DLD1 (cell line): ENCODE measurements around the gene PHOX2A.
"Not testable (repeated sequence)": the region's sequence is repeated elsewhere in the genome, so short reads cannot be mapped to it uniquely, and the experiment has no call there.

ENCODE experiments used
- in situ Hi-C: cut with HindIII; loops from 2 replicates; pipeline ENCODE4 v1.10.0; 2017; ENCODE audit warnings: low sequenced_read_pairs

The PHOX2A gene

DNA sequence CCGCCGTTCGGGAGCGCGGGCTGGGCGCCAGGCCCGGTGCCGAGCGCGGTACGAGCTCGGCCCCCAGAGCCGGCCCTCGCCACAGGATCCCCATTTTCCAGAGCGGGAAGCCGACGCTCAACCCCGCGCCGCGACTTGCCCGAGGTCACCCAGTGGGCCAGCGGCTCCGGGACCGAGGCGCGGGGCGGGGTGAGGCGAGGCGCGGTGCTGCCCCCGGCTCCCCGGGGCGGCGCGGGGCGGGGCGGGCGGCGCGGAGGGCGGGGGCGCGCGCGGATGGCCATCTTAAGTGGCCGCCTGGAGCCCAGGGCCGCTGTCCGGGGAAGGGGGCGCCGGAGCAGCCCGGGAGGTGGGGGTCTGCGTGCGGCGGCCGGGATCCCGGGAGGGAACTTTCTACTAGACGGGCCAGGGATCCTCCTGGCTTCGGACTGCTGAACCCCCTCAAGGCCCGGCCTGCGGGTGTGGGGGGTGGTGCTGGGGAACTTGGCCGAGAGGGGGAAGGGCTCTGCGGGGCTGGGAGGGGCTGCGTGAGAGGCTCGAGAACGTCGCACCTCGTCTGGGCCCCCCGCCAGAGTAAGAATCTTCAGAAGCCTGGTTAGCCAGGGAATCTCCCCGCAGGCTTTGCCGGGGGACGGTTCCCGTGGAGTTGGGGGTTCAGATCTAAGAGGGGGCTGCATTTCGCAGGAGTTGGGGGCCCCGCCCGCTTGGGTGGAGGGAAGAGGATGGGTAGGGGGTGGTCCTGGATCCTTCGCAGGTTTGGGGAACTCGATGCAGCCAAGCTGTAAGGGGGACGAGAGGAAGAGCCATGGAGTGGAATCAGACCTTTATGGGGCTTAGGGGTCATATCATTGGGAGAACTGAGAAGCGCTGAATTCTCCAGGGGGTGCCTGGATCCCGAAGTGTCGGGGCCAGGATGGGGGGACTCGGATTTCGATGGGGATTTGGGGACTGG is 20.1 kb downstream of the PHOX2A start:
- in situ Hi-C loops = no loop called here

DNA sequence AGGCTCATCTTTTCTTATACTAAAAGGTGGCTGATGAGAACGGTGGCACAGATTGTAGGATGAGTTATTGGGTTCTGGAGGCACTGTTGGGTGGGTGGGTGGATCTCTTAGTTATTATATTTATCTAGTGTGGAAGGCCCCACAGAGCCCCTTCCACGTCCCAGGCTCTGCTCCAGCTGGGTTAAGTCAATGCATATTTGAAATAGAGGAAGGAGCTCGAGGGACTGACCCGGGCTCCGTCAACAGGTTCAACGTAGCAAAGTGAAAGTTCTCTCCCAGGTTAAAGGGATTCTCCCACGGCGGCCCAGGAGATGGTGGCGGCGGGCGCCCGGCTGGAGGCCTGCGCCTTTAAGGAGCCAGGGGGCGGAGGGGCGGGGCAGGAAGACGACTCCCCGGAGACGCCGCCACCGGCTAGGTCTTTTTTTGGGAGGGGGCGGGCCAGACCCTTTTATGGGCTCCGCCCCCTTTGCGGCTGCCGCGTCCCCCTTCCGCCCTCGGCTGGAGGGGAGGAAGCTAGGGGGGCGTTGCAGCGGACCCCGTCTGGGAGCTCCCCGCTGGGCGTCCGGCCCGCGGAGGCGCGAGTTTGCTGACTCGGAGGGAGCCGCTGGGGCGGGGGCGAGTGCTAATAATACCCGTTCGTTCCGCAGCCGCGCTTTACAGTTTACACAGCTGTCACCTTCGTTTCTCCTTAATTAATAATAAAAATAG is 20.9 kb downstream of the PHOX2A start:
- in situ Hi-C loops = no loop called here

DNA sequence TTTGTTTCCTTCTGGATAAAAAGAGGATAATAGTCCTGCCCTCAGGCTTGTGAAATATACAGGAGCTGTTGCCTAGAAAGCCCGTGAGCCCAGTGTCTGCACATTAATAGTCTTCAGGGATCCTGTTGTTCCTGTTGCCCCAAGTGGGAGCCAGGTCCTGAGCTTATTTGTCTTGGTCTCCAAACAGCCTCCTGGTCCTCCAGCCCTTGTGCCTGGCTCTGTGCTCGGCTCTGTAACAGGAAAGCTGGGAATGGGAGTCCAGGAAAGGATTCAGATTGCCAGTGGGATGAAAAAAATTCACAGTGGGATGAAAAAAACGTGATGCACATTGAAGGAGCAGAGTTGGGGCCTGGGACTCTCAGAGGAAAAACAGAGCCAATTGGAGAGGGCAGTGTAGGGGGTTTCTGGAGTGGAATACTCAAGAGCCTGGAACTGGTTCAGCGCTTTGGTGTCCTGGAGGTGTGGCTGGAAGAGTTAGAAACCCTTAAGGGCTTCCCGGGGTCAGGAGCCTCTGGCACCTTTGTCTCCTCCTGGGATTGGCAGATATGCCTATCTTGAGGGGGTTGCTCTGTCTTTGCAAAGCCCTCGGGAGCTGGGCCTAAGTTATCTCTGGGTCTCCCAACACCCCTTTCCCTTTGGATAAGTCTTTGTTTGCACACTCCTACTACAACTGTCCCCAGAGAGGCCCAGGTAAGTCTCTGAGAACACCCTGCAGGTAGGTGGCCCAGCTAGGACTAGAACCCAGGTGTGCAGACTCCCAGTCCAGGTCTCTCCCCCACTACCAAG is 21.7 kb downstream of the PHOX2A start:
- in situ Hi-C loops = no loop called here

DNA sequence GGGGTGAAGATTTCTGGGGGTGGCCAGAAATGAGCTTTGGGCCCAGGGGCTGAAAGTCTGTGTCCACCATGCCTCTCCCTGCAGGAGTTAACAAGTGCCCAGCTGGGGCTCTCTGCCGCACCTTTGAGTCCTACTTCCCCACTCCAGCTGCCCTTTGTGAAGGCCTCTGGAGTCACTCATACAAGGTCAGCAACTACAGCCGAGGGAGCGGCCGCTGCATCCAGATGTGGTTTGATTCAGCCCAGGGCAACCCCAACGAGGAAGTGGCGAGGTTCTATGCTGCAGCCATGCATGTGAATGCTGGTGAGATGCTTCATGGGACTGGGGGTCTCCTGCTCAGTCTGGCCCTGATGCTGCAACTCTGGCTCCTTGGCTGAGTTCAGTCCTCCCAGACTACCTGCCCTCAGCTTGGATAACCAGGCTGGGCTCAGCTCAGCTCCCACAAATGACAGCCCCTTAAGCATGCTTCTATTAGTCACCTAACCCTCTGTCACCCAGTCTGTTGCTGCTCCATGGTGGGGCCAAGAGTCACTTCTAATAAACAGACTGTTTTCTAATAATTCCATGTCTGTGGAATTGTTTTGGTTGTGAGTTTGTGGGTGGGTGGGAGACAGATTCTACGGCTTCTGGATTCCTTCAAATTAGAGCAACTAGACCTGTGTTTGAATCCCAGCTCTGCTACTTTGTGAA is 22.4 kb downstream of the PHOX2A start:
- in situ Hi-C loops = no loop called here

DNA sequence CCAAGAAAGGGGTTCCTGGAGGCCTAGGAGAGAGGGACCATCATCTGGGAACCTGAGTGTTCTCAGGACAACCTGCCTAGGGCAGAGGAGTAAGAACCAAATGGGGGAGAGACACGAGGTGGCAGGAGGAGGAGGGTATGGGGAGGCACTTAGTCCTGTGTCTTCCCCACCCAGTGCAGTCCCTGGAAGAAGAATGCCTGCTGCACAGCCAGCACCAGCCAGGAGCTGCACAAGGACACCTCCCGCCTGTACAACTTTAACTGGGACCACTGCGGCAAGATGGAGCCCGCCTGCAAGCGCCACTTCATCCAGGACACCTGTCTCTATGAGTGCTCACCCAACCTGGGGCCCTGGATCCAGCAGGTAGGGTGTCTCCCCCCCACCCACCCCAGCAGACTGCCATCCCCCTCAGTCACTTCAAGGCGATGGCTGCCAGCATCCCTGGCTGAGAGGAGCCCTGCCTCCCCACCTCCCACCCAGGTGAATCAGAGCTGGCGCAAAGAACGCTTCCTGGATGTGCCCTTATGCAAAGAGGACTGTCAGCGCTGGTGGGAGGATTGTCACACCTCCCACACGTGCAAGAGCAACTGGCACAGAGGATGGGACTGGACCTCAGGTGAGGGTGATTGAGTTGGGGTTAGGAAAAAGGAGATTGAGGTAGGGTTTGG is 23.1 kb downstream of the PHOX2A start:
- in situ Hi-C loops = no loop called here

DNA sequence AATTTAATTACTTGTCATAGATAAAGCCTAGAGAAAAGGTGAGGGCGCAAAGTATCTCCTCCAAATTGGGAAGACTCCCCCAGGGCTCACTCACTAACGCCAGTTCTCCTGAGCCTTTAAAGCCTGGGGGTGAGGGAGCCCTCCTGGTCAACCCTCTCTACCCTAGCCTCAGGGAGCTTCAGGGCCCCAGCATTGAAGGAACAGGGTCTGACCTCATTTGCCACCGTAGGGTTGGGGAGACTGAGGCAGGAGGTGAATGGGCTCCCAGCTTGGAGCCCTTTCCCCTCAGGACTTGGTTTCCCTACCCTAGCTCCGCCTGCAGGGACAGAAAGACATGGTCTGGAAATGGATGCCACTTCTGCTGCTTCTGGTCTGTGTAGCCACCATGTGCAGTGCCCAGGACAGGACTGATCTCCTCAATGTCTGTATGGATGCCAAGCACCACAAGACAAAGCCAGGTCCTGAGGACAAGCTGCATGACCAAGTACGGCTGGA is 25.7 kb downstream of the PHOX2A start:
- in situ Hi-C loops = no loop called here

DNA sequence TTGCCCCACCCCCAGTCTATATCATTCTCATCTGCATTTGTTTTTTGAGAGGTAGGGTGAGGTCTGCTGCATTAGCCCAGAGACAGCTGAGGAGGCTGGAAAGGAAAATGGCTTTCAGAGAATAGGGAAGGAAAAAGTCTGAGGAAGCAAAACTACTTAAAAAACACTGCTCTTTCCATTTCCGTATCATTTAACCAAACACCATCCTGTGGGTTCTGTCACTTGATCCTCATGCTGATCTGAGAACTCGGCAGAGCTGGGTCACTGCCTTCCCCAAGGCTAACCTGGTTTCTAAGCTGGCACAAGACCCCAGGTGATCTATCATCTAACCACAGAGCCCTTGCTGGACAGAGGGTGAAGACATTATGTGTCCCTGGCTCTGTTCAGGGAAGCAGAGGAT is 26.1 kb downstream of the PHOX2A start:
- in situ Hi-C loops = no loop called here

DNA sequence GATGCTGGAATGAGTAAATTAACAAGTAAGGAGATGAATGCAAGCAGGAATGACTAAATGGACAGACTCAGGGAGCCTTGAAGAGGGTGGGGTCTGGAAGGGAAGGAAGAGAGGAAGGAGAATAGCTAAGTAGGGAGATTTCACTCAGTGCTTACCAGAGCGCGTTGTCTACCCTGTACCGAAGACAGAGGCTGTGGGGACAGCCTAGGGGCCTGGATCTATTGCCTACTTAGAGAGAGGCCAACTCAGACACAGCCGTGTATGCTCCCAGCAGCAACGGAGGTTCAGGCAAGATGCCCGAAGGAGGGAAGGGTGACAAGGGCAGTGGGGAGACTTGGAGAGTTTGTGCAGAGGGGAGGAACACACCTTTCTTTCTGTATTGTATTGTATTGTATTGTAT is 27.3 kb downstream of the PHOX2A start, which contains the start of gene FOLR2:
FOLR2 (plus strand) TSS at position 157 of the 400 bp plus-strand sequence. CDS start 1,791 bp downstream, outside the sequence.
- in situ Hi-C loops = no loop called here

DNA sequence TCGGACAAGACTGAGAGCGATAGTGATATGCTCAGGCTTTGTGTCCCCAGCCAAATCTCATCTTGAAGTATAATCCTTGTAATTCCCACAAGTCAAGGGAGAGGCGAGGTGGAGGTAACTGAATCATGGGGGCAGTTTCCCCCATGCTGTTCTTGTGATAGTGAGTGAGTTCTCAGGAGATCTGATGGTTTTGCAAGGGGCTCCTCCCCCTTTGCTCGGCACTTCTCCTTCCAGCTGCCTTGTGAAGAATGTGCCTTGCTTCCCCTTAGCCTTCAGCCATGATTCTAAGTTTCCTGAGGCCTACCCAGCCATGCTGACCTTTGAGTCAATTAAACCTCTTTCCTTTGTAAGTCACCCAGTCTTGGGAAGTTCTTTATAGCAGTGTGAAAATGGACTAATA is 34.9 kb downstream of the PHOX2A start:
- in situ Hi-C loops = no loop called here

DNA sequence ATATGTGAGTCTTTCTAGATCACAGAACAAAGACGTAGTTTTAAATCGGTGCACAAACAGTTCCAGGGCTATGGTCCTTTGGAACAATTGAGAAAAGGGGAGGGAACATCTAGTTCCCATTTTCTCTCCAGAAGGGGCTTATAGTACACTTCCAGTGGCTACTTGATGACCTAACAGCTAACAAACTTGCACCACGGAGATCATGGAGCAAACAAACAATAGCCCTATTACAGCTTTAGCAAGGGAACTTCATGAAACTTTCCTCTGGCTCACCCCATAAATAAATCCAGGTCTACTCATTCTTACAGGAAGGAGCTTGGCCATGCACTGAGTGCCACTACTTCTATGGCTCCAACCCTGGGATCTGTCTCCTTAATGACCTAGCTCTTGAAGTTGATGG is 35.7 kb downstream of the PHOX2A start:
- in situ Hi-C loops = no loop called here

DNA sequence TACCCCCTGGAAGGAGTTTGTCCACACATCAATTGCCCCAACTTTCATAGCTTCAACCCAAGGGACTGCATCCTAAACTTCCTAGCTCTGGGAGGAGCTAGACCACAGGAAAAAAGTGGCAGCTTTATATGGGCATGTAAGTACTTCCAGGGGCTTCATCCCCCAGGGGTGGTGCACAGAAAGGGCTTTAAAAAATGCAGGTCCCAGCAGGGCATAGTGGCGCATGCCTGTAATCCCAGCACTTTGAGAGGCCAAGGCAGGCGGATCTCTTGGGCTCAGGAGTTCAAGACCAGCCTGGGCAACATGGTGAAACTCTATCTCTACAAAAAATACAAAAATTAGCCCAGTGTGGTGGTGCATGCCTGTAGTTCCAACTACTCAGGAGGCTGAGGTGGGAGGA is 37.2 kb downstream of the PHOX2A start:
- in situ Hi-C loops = not testable (repeated sequence)

DNA sequence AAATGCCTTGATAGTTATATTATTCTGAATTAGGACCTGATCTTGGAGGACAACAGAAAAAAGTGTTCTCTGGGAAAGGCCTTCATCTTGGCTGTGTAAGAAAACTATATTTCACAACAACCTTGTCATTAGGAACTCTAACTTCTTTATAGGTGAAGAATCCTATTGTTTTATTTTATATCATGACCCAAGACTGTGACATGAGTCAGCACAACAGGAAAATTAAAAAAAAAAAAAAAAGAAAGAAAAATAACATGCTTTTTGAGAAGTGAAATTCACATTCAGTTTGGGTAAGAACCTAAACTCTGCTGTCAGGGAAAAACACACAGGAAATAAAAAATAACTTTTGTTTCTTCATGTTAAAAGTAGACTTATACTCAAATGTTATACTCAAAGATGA is 39.1 kb downstream of the PHOX2A start:
- in situ Hi-C loops = no loop called here

DNA sequence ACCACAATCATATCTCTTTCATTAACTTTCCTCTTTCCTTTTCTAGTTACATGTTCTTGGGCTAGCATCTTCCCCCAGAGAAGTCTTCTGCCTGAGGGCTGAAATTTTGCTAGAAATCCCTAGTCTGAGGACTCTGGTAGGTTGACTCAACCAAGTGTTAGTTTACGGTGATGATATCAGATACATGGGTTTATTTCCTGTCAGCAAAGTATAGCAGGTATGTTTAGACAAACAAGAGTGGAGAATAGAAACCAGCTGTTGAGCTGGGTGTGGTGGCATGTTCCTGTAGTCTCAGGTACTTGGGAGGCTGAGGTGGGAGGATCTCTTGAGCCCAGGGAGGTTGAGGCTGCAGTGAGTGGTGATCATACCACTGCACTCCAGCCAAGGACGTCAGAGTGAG is 40.8 kb downstream of the PHOX2A start:
- in situ Hi-C loops = no loop called here

DNA sequence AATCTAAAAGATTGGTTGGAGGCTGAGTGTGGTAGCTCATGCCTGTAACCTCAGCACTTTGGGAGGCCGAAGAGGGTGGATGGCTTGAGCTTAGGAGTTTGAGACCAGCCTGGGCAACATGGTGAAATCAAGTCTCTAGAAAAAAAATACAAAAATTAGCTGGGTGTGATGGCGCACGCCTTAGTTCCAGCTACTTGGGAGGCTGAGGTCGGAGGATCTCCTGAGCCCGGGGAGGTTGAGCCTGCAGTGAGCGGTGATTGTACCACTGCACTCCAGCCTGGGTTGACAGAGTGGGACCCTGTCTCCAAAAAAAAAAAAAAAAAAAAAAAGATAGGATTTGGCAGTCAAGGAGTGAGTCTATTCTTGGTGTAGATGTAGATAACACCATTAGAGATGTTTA is 41.4 kb downstream of the PHOX2A start:
- in situ Hi-C loops = no loop called here

DNA sequence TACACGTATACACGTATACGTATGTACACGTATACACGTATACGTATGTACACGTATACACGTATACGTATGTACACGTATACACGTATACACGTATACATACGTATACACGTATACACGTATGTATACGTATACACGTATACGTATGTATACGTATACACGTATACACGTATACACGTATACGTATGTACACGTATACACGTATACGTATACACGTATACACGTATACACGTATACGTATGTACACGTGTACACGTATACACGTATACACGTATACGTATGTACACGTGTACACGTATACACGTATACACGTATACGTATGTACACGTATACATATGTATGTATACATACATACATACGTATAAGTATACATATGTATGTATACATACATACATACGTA is 42.5 kb downstream of the PHOX2A start:
- in situ Hi-C loops = not testable (repeated sequence)

DNA sequence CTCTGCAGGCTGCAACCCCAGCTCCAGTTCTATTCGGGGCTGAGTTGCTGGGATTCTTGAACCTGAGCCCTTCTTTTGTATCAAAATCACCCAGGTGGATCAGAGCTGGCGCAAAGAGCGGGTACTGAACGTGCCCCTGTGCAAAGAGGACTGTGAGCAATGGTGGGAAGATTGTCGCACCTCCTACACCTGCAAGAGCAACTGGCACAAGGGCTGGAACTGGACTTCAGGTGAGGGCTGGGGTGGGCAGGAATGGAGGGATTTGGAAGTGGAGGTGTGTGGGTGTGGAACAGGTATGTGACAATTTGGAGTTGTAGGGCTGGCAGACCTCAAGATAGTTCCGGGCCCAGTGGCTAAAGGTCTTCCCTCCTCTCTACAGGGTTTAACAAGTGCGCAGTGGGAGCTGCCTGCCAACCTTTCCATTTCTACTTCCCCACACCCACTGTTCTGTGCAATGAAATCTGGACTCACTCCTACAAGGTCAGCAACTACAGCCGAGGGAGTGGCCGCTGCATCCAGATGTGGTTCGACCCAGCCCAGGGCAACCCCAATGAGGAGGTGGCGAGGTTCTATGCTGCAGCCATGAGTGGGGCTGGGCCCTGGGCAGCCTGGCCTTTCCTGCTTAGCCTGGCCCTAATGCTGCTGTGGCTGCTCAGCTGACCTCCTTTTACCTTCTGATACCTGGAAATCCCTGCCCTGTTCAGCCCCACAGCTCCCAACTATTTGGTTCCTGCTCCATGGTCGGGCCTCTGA is 48.3 kb downstream of the PHOX2A start:
- in situ Hi-C loops = no loop called here

DNA sequence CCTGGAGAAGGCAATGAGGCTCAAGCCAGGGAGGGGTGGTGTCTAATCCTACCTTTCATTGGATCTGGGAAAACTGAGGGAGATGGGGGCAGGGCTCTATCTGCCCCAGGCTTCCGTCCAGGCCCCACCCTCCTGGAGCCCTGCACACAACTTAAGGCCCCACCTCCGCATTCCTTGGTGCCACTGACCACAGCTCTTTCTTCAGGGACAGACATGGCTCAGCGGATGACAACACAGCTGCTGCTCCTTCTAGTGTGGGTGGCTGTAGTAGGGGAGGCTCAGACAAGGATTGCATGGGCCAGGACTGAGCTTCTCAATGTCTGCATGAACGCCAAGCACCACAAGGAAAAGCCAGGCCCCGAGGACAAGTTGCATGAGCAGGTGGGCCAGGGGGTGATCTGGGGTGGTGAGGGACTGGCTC is 52.0 kb downstream of the PHOX2A start, which contains the start of gene FOLR1:
FOLR1 (plus strand) TSS at position 180 of the 421 bp plus-strand sequence; CDS start at position 214, 34 bp downstream.
- in situ Hi-C loops = no loop called here

DNA sequence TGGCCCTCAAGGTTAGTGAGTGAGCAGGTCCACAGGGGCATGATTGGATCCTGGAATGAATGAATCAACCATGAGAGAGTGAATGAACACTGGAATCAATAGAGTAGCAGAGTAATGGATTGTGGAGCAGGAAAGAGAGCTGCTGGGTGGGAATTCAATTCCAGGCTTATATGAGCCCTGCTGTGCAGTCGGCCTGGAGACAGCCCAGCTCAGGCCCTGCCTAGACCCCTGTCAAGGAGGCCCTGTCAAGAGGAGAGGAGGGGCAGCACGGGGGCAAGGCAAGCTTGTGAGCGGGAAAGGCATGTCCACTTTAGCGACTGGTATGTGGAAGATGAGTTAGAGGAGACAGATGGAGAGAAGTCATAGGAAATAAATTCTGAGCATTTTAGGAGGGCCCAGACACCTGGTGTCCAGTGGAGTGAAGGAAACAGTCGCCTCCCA is 53.3 kb downstream of the PHOX2A start:
- in situ Hi-C loops = no loop called here
